B cell (primary cell): ENCODE data around the gene PGM5.

Experiments used
- EZH2 ChIP-seq: IDR thresholded peaks from 2 replicates; pipeline ENCODE4 v1.6.1; 2012; ENCODE audit warnings: borderline replicate concordance, low read depth, mild to moderate bottlenecking, moderate library complexity, low read length; ENCODE audit not compliant: insufficient read depth, poor library complexity, severe bottlenecking
- TF ChIP-seq, protein P1 (sequence below): fragments of 200-600 bp; IDR thresholded peaks from one replicate; pipeline ENCODE4 v1.8.0; 2022; ENCODE audit warnings: antibody characterized with exemption, mild to moderate bottlenecking

DNA sequence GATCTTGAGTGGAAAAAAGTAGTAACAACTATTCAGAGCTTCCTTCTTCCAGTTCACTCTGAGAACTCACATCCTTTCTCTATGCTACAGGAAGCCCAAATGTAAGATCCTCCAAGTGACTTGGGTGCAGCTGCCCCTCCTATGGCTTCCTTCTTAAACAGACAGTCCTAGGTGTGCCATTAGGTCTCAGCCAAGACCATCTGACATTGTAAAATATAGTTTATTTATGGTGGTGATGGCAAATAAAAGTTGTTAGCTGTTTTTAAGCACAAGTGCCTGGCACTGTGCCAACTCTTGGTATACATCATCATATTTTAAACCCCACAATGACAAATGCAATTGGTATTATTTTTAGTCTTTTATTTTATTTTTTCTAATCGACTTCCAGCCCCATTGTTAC lies 126.1 kb downstream of the PGM5 start:
- TF ChIP-seq, protein P1, sequence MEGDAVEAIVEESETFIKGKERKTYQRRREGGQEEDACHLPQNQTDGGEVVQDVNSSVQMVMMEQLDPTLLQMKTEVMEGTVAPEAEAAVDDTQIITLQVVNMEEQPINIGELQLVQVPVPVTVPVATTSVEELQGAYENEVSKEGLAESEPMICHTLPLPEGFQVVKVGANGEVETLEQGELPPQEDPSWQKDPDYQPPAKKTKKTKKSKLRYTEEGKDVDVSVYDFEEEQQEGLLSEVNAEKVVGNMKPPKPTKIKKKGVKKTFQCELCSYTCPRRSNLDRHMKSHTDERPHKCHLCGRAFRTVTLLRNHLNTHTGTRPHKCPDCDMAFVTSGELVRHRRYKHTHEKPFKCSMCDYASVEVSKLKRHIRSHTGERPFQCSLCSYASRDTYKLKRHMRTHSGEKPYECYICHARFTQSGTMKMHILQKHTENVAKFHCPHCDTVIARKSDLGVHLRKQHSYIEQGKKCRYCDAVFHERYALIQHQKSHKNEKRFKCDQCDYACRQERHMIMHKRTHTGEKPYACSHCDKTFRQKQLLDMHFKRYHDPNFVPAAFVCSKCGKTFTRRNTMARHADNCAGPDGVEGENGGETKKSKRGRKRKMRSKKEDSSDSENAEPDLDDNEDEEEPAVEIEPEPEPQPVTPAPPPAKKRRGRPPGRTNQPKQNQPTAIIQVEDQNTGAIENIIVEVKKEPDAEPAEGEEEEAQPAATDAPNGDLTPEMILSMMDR: no peak
- TF ChIP-seq EZH2: no peak
